ENCODE data around the gene RHOC.
A peak's percentile ranks its signal among the peaks of the same experiment; 100 is the strongest.
"Not testable (repeated sequence)": the region's sequence is repeated elsewhere in the genome, so short reads cannot be mapped to it uniquely, and the experiment has no call there.

The RHOC gene

GRCh38 chr1:112706505-112707220 lies at the start of gene RHOC:
Gene RHOC, minus strand, starts transcription at chr1:112707127. Its CDS starts 3,328 bp downstream, at chr1:112703799.
- peaks cover 46% of the 10 kb centered on the region for H3K4me1 ChIP-seq (ENCODE audit: control insufficient read depth, insufficient read depth, low read length)
- peak within 1 kb of the TSS; percentile 88 for H3K9ac ChIP-seq (ENCODE audit: low read length)
- H3K4me3 ChIP-seq (ENCODE audit: low read length): peak within 1 kb of the TSS; percentile 78
- H3K9me3 ChIP-seq (ENCODE audit: control insufficient read depth, low read length): no peaks in the 10 kb centered on the region
- H3K36me3 ChIP-seq (ENCODE audit: control insufficient read depth, insufficient read depth, low read length): peaks cover 10% of the 10 kb centered on the region
- H3K27me3 ChIP-seq (ENCODE audit: control insufficient read depth, insufficient read depth, low read length): no peaks in the 10 kb centered on the region

GRCh38 chr1:112754116-112754628 lies 47.2 kb upstream of the RHOC start:
- Histone ChIP-seq H3K9me3 (ENCODE audit: control insufficient read depth, low read length) (no peaks in the 10 kb centered on the region), H3K9ac (ENCODE audit: low read length) (no peak overlapping the region), H3K36me3 (ENCODE audit: control insufficient read depth, insufficient read depth, low read length) (no peaks in the 10 kb centered on the region)

GRCh38 chr1:112748396-112748795 lies 41.5 kb upstream of the RHOC start:
- Histone ChIP-seq H3K4me3 (ENCODE audit: low read length) (no peak overlapping the region), H3K36me3 (ENCODE audit: control insufficient read depth, insufficient read depth, low read length) (no peaks in the 10 kb centered on the region), H3K9ac (ENCODE audit: low read length) (no peak overlapping the region), H3K9me3 (ENCODE audit: control insufficient read depth, low read length) (no peaks in the 10 kb centered on the region), H3K4me1 (ENCODE audit: control insufficient read depth, insufficient read depth, low read length) (peaks cover 7% of the 10 kb centered on the region), H3K27me3 (ENCODE audit: control insufficient read depth, insufficient read depth, low read length) (peaks cover 11% of the 10 kb centered on the region)

More at GRCh38 chr1:112754116-112754628, 47.2 kb upstream of the RHOC start:
- H3K27me3 ChIP-seq (ENCODE audit: control insufficient read depth, insufficient read depth, low read length): peaks cover 6% of the 10 kb centered on the region
- H3K4me1 ChIP-seq (ENCODE audit: control insufficient read depth, insufficient read depth, low read length): no peaks in the 10 kb centered on the region
- no peak overlapping the region for H3K4me3 ChIP-seq (ENCODE audit: low read length)

- Histone ChIP-seq H3K9me3 (ENCODE audit: control insufficient read depth, low read length) (no peaks in the 10 kb centered on the region), H3K4me1 (ENCODE audit: control insufficient read depth, insufficient read depth, low read length) (peaks cover 7% of the 10 kb centered on the region), H3K36me3 (ENCODE audit: control insufficient read depth, insufficient read depth, low read length) (no peaks in the 10 kb centered on the region), H3K9ac (ENCODE audit: low read length) (no peak overlapping the region), H3K27me3 (ENCODE audit: control insufficient read depth, insufficient read depth, low read length) (peaks cover 39% of the 10 kb centered on the region), H3K4me3 (ENCODE audit: low read length) (no peak overlapping the region)
Observed at GRCh38 chr1:112744009-112744578, 37.2 kb upstream of the RHOC start.

GRCh38 chr1:112743174-112744008 lies 36.5 kb upstream of the RHOC start:
- Histone ChIP-seq H3K4me3 (ENCODE audit: low read length) (no peak overlapping the region), H3K4me1 (ENCODE audit: control insufficient read depth, insufficient read depth, low read length) (peaks cover 7% of the 10 kb centered on the region), H3K9me3 (ENCODE audit: control insufficient read depth, low read length) (no peaks in the 10 kb centered on the region), H3K27me3 (ENCODE audit: control insufficient read depth, insufficient read depth, low read length) (peaks cover 43% of the 10 kb centered on the region), H3K9ac (ENCODE audit: low read length) (no peak overlapping the region), H3K36me3 (ENCODE audit: control insufficient read depth, insufficient read depth, low read length) (no peaks in the 10 kb centered on the region)

GRCh38 chr1:112737573-112737972 lies 30.6 kb upstream of the RHOC start:
- H3K27me3 ChIP-seq (ENCODE audit: control insufficient read depth, insufficient read depth, low read length): peaks cover 24% of the 10 kb centered on the region

DNA sequence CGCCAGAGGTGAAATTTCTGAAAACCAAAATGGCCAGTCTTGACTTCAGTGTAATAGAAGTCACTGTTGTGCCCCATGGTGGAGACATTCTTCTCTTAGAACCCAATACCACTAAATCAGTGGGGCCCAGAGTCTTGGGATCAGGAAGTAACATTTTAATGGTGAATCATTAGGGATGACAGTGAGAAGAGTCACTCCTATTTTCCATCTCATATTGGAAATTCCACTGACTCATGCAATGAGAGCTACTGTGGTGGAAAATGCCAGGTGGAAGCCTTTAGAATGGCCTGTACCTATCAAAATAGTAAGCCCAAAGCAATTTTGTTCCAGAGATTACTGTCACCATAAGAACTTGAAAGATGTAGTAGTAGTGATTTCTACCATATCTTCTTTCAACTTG lies 28.8 kb upstream of the RHOC start:
- Histone ChIP-seq H3K4me1 (ENCODE audit: control insufficient read depth, insufficient read depth, low read length) (no peaks in the 10 kb centered on the region), H3K4me3 (ENCODE audit: low read length) (no peak overlapping the region), H3K27me3 (ENCODE audit: control insufficient read depth, insufficient read depth, low read length) (peaks cover 7% of the 10 kb centered on the region), H3K9ac (ENCODE audit: low read length) (no peak overlapping the region), H3K9me3 (ENCODE audit: control insufficient read depth, low read length) (no peaks in the 10 kb centered on the region), H3K36me3 (ENCODE audit: control insufficient read depth, insufficient read depth, low read length) (no peaks in the 10 kb centered on the region)

More at GRCh38 chr1:112737573-112737972, 30.6 kb upstream of the RHOC start:
- H3K36me3 ChIP-seq (ENCODE audit: control insufficient read depth, insufficient read depth, low read length): no peaks in the 10 kb centered on the region
- H3K9me3 ChIP-seq (ENCODE audit: control insufficient read depth, low read length): no peaks in the 10 kb centered on the region
- H3K9ac ChIP-seq (ENCODE audit: low read length): no peak overlapping the region
- H3K4me3 ChIP-seq (ENCODE audit: low read length): no peak overlapping the region
- no peaks in the 10 kb centered on the region for H3K4me1 ChIP-seq (ENCODE audit: control insufficient read depth, insufficient read depth, low read length)

DNA sequence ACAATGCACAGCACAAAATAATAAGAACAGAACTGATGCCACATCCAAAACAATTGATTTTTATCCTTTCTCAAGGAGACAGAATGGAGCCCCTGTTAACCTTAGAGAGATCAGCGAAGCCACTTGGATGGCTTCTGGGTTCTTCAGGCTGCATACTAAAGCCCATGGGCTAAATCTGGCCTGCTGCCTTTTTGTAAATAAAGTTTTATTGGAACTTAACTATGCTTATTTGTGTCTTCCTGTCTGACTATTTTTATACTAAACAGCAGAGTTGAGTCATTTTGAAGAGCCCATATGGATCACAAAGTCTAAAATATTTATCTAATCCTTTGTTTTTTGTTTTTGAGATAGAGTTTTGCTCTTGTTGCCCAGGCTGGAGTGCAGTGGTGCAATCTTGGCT lies 24.5 kb upstream of the RHOC start:
- H3K36me3 ChIP-seq (ENCODE audit: control insufficient read depth, insufficient read depth, low read length): no peaks in the 10 kb centered on the region
- no peaks in the 10 kb centered on the region for H3K9me3 ChIP-seq (ENCODE audit: control insufficient read depth, low read length)
- H3K9ac ChIP-seq (ENCODE audit: low read length): no peak overlapping the region
- no peaks in the 10 kb centered on the region for H3K4me1 ChIP-seq (ENCODE audit: control insufficient read depth, insufficient read depth, low read length)
- no peaks in the 10 kb centered on the region for H3K27me3 ChIP-seq (ENCODE audit: control insufficient read depth, insufficient read depth, low read length)
- no peak overlapping the region for H3K4me3 ChIP-seq (ENCODE audit: low read length)

- H3K9me3 ChIP-seq (ENCODE audit: control insufficient read depth, low read length): no peaks in the 10 kb centered on the region
- H3K27me3 ChIP-seq (ENCODE audit: control insufficient read depth, insufficient read depth, low read length): no peaks in the 10 kb centered on the region
- H3K36me3 ChIP-seq (ENCODE audit: control insufficient read depth, insufficient read depth, low read length): no peaks in the 10 kb centered on the region
- H3K4me3 ChIP-seq (ENCODE audit: low read length): no peak overlapping the region
- H3K4me1 ChIP-seq (ENCODE audit: control insufficient read depth, insufficient read depth, low read length): no peaks in the 10 kb centered on the region
- no peak overlapping the region for H3K9ac ChIP-seq (ENCODE audit: low read length)
Observed at GRCh38 chr1:112729909-112730308, 23.0 kb upstream of the RHOC start.

- not testable (repeated sequence) for H3K36me3 ChIP-seq (ENCODE audit: control insufficient read depth, insufficient read depth, low read length); H3K27me3 ChIP-seq (ENCODE audit: control insufficient read depth, insufficient read depth, low read length); H3K4me1 ChIP-seq (ENCODE audit: control insufficient read depth, insufficient read depth, low read length); H3K9ac ChIP-seq (ENCODE audit: low read length); H3K4me3 ChIP-seq (ENCODE audit: low read length); H3K9me3 ChIP-seq (ENCODE audit: control insufficient read depth, low read length)
Observed at GRCh38 chr1:112729011-112729410, 22.1 kb upstream of the RHOC start.

- H3K9me3 ChIP-seq (ENCODE audit: control insufficient read depth, low read length); H3K36me3 ChIP-seq (ENCODE audit: control insufficient read depth, insufficient read depth, low read length); H3K4me1 ChIP-seq (ENCODE audit: control insufficient read depth, insufficient read depth, low read length); H3K27me3 ChIP-seq (ENCODE audit: control insufficient read depth, insufficient read depth, low read length); H3K9ac ChIP-seq (ENCODE audit: low read length); H3K4me3 ChIP-seq (ENCODE audit: low read length): not testable (repeated sequence)
Observed at GRCh38 chr1:112728306-112728971, 21.5 kb upstream of the RHOC start.

Measured in mucosa of stomach (tissue), 1 donor.